HepG2 (cell line): Measurements from ENCODE around the gene CPNE5. TPM values are rescaled to one million over a fixed set of nuclear protein-coding genes. Genes with fewer than 3 reads are reported as not detected.

Experiments
- AKAP8 ChIP-seq: sonication (generic); formaldehyde crosslinking; IDR thresholded peaks from 2 replicates; pipeline ENCODE4 v1.5.1; 2020; ENCODE audit warnings: mild to moderate bottlenecking, missing genetic modification reagents
- ARNTL ChIP-seq: sonication (generic); formaldehyde crosslinking; IDR thresholded peaks from 2 replicates; pipeline ENCODE4 v1.4.0; 2020; ENCODE audit warnings: mild to moderate bottlenecking, missing genetic modification reagents
- DNMT3B ChIP-seq: conservative IDR thresholded peaks from 2 replicates; pipeline ENCODE4 v1.6.1; 2016; ENCODE audit warnings: missing biosample characterization, control low read depth
- FOXK2 ChIP-seq: fragments of 450-650 bp; IDR thresholded peaks from 2 replicates; pipeline ENCODE4 v1.6.1; 2016
- HIVEP1 ChIP-seq: sonication (generic); formaldehyde crosslinking; IDR thresholded peaks from 2 replicates; pipeline ENCODE4 v1.4.0; 2020; ENCODE audit warnings: mild to moderate bottlenecking, missing genetic modification reagents
- MAZ ChIP-seq, 2 experiments: sonication (generic) in 1 of 2; formaldehyde crosslinking in 1 of 2; IDR thresholded peaks; 2 replicates each; pipeline versions ENCODE4 v1.5.0 to v1.6.1; 2012 to 2020; ENCODE audit warnings: low read depth in 2 of 2, mild to moderate bottlenecking in 2 of 2, borderline replicate concordance in 1 of 2, improper control_type of control experiment in 1 of 2, low read length in 1 of 2, missing genetic modification reagents in 1 of 2, moderate library complexity in 1 of 2
- NR2F6 ChIP-seq, 2 experiments: IDR thresholded peaks; 2 replicates each; pipeline ENCODE4 v1.6.1; 2016; ENCODE audit warnings: antibody characterized with exemption in 1 of 2, mild to moderate bottlenecking in 1 of 2
- PCBP1 ChIP-seq: fragments of 200-400 bp; formaldehyde crosslinking; IDR thresholded peaks from 2 replicates; pipeline ENCODE4 v1.6.1; 2017; ENCODE audit warnings: mild to moderate bottlenecking, low read depth, low read length, borderline replicate concordance
- RNF2 ChIP-seq: fragments of 450-650 bp; conservative IDR thresholded peaks from 2 replicates; pipeline ENCODE4 v1.6.1; 2016; ENCODE audit warnings: low read depth
- SATB2 ChIP-seq: sonication (generic); formaldehyde crosslinking; IDR thresholded peaks from 2 replicates; pipeline ENCODE4 v1.5.0; 2020; ENCODE audit warnings: missing genetic modification reagents
- SMAD9 ChIP-seq: sonication (generic); formaldehyde crosslinking; IDR thresholded peaks from 2 replicates; pipeline ENCODE4 v1.5.1; 2020; ENCODE audit warnings: mild to moderate bottlenecking, missing genetic modification reagents
- SNAPC2 ChIP-seq: sonication (generic); formaldehyde crosslinking; IDR thresholded peaks from 2 replicates; pipeline ENCODE4 v1.8.1; 2022; ENCODE audit warnings: mild to moderate bottlenecking, missing genetic modification reagents
- TCF7L2 ChIP-seq: IDR thresholded peaks from 2 replicates; pipeline ENCODE4 v1.6.1; 2011; ENCODE audit warnings: mild to moderate bottlenecking, low read depth, low read length, moderate library complexity
- ZNF205 ChIP-seq: IDR thresholded peaks from 2 replicates; pipeline ENCODE4 v1.6.1; 2018; ENCODE audit warnings: missing biosample characterization, missing genetic modification reagents
- ZNF253 ChIP-seq: sonication (generic); formaldehyde crosslinking; IDR thresholded peaks from 2 replicates; pipeline ENCODE4 v1.8.0; 2022; ENCODE audit warnings: mild to moderate bottlenecking, missing genetic modification reagents, borderline replicate concordance
- ZNF501 ChIP-seq: sonication (generic); formaldehyde crosslinking; IDR thresholded peaks from 2 replicates; pipeline ENCODE4 v1.5.1; 2020; ENCODE audit warnings: mild to moderate bottlenecking, moderate library complexity, missing genetic modification reagents
- ZNF619 ChIP-seq: sonication (generic); formaldehyde crosslinking; IDR thresholded peaks from 2 replicates; pipeline ENCODE4 v1.4.0; 2020; ENCODE audit warnings: mild to moderate bottlenecking, missing genetic modification reagents
- ZNF841 ChIP-seq: sonication (generic); formaldehyde crosslinking; IDR thresholded peaks from 2 replicates; pipeline ENCODE4 v1.8.1; 2023; ENCODE audit warnings: missing genetic modification reagents, borderline replicate concordance
- polyA plus RNA-seq, 8 experiments: library from polyadenylated mRNA; depleted of rRNA in 3 of 8; stranded (reverse) in 7 of 8; unstranded in 1 of 8; fragments of >200 nt; fragmentation: Illumina TruSeq in 4 of 8; extraction: Trizol in 4 of 8; gene quantifications; 2 replicates each; pipeline versions ENCODE4 v1.2.1 to v1.2.3, GENCODE V29; 2011 to 2016; ENCODE audit warnings: low read depth in 4 of 8, missing spikeins in 1 of 8, mixed read lengths in 1 of 8; ENCODE audit not compliant: insufficient read depth in 1 of 8
- total RNA-seq, 5 experiments: library from RNA; depleted of rRNA; stranded (reverse); fragments of >200 nt; fragmentation: Illumina TruSeq; extraction: Trizol; gene quantifications; 2 replicates each; pipeline ENCODE4 v1.2.3, GENCODE V29; 2016; ENCODE audit warnings: low read depth in 1 of 5
- TF ChIP-seq, protein P1 (sequence below): conservative IDR thresholded peaks from 2 replicates; pipeline ENCODE4 v1.6.1; 2018; ENCODE audit warnings: missing genetic modification reagents
- TF ChIP-seq, protein P2 (sequence below), 2 experiments: fragments of 450-650 bp in 1 of 2; sonication (generic) in 1 of 2; formaldehyde crosslinking in 1 of 2; IDR thresholded peaks; 2 replicates each; pipeline versions ENCODE4 v1.6.1 to v1.8.0; 2016 to 2022; ENCODE audit warnings: antibody characterized with exemption in 1 of 2, mild to moderate bottlenecking in 1 of 2, missing genetic modification reagents in 1 of 2

The CPNE5 gene
- total and polyA plus RNA-seq, 2 of the 13 experiments (the other 11 are each of a cell fraction or from before 2014, with no cell fraction given) = 0.16 TPM; not detected in 1

DNA sequence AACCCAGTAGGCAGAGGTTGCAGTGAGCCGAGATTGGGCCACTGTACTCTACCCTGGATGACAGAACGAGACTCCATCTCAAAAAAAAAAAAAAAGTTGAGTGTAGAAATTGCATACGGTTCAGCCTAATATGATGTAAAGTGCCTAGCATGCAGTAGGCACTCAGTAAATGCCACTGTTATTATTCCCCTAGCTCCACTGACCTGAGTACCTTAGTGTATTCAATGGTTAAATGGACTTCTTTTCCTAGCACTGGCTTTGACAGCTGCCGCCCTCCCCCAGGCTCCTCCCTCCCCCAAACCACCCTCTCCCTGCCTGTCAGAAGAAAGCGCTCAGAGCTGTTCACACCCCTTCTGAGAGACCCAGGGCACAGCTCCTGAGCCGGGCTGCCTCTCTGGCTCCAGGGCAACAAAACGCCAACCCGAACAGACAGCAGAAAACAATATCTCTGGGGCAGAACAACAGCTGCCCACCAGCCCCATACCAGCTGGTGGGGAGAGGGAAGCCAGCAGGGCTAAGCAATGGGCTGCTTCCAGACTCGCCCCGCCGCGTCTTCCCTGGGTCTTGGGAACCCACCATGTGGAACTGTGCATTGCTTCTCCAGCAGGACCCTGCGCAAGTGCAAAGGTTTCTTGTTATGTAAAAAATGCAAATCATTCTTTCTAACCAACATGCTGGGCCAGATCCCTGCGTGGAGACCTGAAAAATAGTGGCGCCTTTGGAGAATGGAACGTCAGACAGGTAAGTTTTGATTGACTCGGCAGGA, 4.5 kb downstream of the CPNE5 start (continued):
- TF ChIP-seq, protein P1, sequence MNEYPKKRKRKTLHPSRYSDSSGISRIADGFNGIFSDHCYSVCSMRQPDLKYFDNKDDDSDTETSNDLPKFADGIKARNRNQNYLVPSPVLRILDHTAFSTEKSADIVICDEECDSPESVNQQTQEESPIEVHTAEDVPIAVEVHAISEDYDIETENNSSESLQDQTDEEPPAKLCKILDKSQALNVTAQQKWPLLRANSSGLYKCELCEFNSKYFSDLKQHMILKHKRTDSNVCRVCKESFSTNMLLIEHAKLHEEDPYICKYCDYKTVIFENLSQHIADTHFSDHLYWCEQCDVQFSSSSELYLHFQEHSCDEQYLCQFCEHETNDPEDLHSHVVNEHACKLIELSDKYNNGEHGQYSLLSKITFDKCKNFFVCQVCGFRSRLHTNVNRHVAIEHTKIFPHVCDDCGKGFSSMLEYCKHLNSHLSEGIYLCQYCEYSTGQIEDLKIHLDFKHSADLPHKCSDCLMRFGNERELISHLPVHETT = no peak
- no peak for TF ChIP-seq TCF7L2
- no peak for TF ChIP-seq PCBP1
- TF ChIP-seq NR2F6 (IDR thresholded peaks at IDR 0.05) = no peak
- 0 out of 2 replicates have a peak, but pooled peaks have one; percentile 9 for TF ChIP-seq NR2F6 (CRISPR knock-in tag; IDR thresholded peaks at IDR 0.05)
- no peak for TF ChIP-seq AKAP8 (CRISPR knock-in tag)
- TF ChIP-seq ZNF205 (CRISPR knock-in tag) = peak; percentile 90
- peak; percentile 53; the same call in 1 of the 2 replicates for TF ChIP-seq SNAPC2 (CRISPR knock-in tag)
- TF ChIP-seq, protein P2, sequence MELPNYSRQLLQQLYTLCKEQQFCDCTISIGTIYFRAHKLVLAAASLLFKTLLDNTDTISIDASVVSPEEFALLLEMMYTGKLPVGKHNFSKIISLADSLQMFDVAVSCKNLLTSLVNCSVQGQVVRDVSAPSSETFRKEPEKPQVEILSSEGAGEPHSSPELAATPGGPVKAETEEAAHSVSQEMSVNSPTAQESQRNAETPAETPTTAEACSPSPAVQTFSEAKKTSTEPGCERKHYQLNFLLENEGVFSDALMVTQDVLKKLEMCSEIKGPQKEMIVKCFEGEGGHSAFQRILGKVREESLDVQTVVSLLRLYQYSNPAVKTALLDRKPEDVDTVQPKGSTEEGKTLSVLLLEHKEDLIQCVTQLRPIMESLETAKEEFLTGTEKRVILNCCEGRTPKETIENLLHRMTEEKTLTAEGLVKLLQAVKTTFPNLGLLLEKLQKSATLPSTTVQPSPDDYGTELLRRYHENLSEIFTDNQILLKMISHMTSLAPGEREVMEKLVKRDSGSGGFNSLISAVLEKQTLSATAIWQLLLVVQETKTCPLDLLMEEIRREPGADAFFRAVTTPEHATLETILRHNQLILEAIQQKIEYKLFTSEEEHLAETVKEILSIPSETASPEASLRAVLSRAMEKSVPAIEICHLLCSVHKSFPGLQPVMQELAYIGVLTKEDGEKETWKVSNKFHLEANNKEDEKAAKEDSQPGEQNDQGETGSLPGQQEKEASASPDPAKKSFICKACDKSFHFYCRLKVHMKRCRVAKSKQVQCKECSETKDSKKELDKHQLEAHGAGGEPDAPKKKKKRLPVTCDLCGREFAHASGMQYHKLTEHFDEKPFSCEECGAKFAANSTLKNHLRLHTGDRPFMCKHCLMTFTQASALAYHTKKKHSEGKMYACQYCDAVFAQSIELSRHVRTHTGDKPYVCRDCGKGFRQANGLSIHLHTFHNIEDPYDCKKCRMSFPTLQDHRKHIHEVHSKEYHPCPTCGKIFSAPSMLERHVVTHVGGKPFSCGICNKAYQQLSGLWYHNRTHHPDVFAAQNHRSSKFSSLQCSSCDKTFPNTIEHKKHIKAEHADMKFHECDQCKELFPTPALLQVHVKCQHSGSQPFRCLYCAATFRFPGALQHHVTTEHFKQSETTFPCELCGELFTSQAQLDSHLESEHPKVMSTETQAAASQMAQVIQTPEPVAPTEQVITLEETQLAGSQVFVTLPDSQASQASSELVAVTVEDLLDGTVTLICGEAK (IDR thresholded peaks at IDR 0.05) = no peak
- TF ChIP-seq, protein P2 (CRISPR knock-in tag; IDR thresholded peaks at IDR 0.05) = 0 out of 2 replicates have a peak, but pooled peaks have one; percentile 15
- TF ChIP-seq ZNF253 (CRISPR knock-in tag) = no peak
- 0 out of 2 replicates have a peak, but pooled peaks have one; percentile 26 for TF ChIP-seq ZNF501 (CRISPR knock-in tag)
- no peak for TF ChIP-seq ZNF619
- no peak for TF ChIP-seq SMAD9 (CRISPR knock-in tag)
- no peak for TF ChIP-seq FOXK2
- no peak; the same call in 1 of the 2 replicates for TF ChIP-seq ARNTL (CRISPR knock-in tag)
- TF ChIP-seq DNMT3B (CRISPR knock-in tag) = no peak
- no peak for TF ChIP-seq ZNF841 (CRISPR knock-in tag)
- TF ChIP-seq SATB2 (CRISPR knock-in tag) = no peak
- TF ChIP-seq HIVEP1 (CRISPR knock-in tag) = peak; percentile 41; the same call in 1 of the 2 replicates
- TF ChIP-seq RNF2 = 0 out of 2 replicates have a peak, but pooled peaks have one; percentile 42
- no peak for TF ChIP-seq MAZ (IDR thresholded peaks at IDR 0.05; ENCODE audit: borderline replicate concordance, low read depth, low read length)
- TF ChIP-seq MAZ (CRISPR knock-in tag; IDR thresholded peaks at IDR 0.05; ENCODE audit: low read depth) = 0 out of 2 replicates have a peak, but pooled peaks have one; percentile 42
